Hepatocyte (in vitro differentiated cells): Measurements from ENCODE around the gene MUC16.

Experiments
- CTCF ChIP-seq: fragments of 200-600 bp; sonication (generic); IDR thresholded peaks from 2 replicates; pipeline ENCODE4 v1.5.1; 2016; ENCODE audit warnings: antibody characterized with exemption, mild to moderate bottlenecking; ENCODE audit not compliant: poor library complexity
- EZH2 ChIP-seq: fragments of 200-600 bp; sonication (generic); IDR thresholded peaks from 2 replicates; pipeline ENCODE4 v1.6.1; 2016; ENCODE audit warnings: antibody characterized with exemption, mild to moderate bottlenecking, borderline replicate concordance
- EZH2phosphoT487 ChIP-seq: fragments of 200-600 bp; sonication (generic); IDR thresholded peaks from one replicate; pipeline ENCODE4 v1.6.1; 2018; ENCODE audit warnings: antibody characterized with exemption, mild to moderate bottlenecking, low read depth, moderate library complexity; ENCODE audit not compliant: unreplicated experiment, severe bottlenecking

GRCh38 chr19:9010693-9011092 is 484 bp upstream of the MUC16 start:
- TF ChIP-seq CTCF: no peak
- TF ChIP-seq EZH2: no peak
- TF ChIP-seq EZH2phosphoT487: no peak
